HG03558 (cell line): ENCODE measurements around the gene LRMDA.

Source experiments
- ATAC-seq: cut with Tn5 transposase; IDR thresholded peaks from one replicate; pipeline ENCODE4 v1.9.1; 2021; ENCODE audit warnings: moderate number of reproducible peaks; ENCODE audit not compliant: unreplicated experiment; ENCODE audit errors: extremely low read depth

LRMDA gene

DNA sequence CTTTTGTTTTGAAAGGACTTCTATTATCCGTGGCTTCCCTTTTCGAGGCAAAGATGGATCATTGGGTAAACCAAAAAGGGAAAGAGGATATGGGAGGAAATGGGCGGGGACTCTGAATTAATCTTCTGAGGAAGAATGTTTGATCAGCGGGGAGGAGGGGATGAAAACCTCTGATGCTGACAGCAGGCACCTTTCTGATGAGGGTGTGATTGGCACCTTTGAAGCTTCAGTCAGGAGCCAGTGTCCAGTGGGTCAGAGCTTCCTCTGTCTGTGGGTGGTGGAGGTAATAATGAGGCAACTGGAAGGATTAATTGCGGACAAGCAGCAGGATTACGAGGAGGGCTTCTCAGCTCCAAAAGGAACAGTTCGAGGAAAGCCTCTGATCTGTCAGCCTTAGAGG is 877.6 kb downstream of the LRMDA start:
- ATAC-seq, result no peak

- no peak for ATAC-seq
Measured at GRCh38 chr10:76309741-76310587, 878.5 kb downstream of the LRMDA start.

DNA sequence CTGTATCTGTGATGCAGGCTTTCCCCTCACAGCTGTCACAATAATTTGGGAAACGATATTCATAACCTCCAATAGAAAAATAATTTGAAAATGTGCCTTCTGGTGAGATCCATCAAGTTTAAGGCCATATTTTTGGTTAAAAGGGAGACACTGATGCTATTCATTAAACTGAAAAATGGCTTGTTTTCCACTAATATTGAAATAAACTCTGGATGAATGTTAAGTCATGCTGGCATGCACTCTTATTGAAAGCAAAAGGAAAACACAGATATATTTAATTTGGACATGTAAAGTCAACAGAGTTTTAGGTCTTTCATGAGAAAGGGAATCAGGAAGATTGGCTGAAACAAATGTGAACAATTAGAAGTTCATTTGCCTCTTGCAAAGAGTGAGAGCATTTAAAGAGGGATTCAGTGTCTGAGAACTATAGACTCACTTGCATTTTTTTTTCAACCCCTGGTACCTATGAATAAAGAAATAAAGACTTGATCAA is 879.2 kb downstream of the LRMDA start:
- ATAC-seq, result no peak

DNA sequence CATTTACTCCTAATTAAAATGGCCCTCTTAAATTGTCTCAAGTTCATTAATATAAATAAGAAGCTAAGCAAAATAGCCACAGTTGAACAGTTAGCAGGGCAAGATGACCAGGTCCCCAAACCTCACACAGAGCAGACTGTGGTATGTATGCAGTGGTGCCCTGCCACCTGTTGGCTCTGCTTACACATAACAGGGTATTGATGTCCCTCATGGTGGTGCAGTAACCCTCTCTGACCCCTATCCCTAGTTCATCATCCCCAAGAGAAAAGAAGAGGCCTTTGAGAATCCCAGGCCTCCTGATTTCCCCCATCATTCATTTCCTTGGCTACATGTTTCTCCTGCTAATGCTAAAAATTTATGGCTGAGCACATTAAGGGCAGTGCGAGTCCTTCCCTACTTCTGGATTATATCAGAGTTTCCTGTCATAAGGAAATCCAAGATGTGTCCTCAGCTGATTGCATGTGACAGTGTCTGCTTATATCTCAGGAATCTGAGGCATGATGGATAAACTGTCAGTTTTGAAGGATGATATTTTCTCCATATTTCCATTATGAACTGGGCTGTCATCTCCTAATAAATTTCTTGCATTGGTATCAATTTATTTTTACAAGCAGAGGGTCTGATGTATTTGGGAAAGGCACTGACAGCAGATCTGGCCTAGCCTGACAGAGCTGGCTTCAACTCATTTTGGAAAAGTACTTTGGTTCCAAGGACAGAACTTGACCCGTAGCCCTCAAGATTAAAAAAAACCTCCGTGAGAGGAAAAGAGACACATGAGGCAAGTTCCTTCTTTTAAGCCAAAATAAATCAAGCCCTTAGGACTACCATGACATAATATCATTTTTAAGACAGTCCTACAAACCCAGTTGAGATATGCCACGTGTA is 880.6 kb downstream of the LRMDA start:
- ATAC-seq, result no peak

DNA sequence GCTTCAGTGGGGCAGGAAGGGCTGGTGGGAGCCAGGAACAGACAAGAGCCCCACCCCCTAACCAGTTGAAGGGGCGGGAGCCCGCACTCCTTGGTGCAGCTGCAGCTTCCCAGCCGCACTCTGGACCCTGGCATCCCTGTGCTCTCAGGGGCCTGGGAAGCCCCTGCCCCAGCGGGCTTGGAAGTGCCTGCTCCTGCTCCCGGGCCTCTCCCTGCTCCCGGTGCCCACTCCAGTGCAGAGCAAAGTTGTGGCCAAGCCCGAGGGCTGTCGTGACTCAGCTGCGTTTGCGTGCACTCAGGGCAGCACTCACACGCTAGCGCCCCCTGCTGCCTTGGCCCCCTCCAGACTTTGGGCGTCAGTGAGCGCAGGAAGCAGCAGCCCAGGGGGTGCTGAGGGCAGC is 883.8 kb downstream of the LRMDA start:
- ATAC-seq, result no peak

- ATAC-seq, result no peak
Measured at GRCh38 chr10:76316234-76316633, 884.8 kb downstream of the LRMDA start.

- no peak for ATAC-seq
Measured at GRCh38 chr10:76317078-76317477, 885.7 kb downstream of the LRMDA start.

DNA sequence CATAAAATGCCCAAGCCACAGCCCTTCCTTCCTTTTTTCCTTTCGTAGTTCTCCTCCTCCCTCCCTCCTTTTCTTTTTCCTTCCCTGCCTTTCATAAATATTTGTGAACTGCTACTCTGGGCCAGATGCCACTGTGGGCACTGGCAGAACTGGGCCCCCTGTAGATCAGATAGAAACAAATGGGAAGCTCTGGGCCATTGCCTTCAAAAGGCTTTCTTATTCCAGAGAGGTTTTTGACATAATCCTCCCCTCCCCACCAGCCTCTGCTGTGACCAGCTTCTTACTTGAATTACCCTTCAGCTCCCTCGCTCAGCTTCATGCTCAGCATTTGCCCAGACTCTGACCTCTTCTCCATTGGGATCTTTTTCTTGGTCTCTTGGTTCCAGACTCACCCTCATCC is 886.8 kb downstream of the LRMDA start:
- no peak for ATAC-seq

- ATAC-seq, result no peak
Measured at GRCh38 chr10:76319661-76320060, 888.2 kb downstream of the LRMDA start.

GRCh38 chr10:76324283-76324682 is 892.9 kb downstream of the LRMDA start:
- ATAC-seq, result no peak

DNA sequence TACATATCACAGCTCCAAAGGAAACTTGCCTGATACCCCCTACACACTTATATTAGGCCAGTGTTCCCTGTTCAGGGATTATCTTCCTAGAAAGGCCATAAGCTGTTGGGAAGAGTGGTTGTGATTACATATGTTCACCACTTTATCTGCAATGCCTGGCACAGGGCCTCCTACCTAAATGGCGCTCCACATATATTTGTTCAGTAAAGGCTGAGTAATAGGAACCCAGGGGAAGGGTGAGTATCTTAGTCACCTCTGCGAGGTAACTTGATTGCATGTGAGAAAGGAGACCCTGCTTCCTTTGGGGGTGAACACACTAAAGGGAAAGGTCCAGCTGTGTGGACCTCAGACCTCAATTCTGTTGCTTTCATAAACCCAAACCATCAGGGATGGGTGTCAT is 896.0 kb downstream of the LRMDA start:
- ATAC-seq, result no peak

- no peak for ATAC-seq
Measured at GRCh38 chr10:76328348-76328747, 896.9 kb downstream of the LRMDA start.

GRCh38 chr10:76329891-76330575 is 898.6 kb downstream of the LRMDA start:
- ATAC-seq, result no peak

- ATAC-seq, result no peak
Measured at GRCh38 chr10:76331742-76332141, 900.3 kb downstream of the LRMDA start.

- no peak for ATAC-seq
Measured at GRCh38 chr10:76333326-76333725, 901.9 kb downstream of the LRMDA start.

GRCh38 chr10:76333796-76334195 is 902.4 kb downstream of the LRMDA start:
- no peak for ATAC-seq

DNA sequence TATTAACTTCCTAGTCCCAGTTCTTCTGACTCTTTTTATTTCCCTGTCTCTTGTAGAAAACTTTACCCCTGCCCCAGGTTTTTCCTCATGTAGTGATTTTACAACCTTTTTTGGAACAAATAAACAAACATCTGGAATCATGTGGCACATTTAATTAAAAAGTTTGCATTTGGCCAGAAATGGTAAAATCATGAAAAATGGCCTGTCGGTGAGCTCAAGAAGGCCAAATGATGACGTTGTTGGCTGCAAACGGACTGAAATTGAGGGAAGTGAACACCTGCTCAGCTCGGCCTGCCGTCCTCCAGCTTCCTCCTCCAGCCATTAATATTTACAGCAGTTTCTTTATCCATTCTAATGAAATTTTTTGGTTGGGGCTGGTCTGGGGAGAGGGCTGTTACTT is 902.8 kb downstream of the LRMDA start:
- no peak for ATAC-seq

DNA sequence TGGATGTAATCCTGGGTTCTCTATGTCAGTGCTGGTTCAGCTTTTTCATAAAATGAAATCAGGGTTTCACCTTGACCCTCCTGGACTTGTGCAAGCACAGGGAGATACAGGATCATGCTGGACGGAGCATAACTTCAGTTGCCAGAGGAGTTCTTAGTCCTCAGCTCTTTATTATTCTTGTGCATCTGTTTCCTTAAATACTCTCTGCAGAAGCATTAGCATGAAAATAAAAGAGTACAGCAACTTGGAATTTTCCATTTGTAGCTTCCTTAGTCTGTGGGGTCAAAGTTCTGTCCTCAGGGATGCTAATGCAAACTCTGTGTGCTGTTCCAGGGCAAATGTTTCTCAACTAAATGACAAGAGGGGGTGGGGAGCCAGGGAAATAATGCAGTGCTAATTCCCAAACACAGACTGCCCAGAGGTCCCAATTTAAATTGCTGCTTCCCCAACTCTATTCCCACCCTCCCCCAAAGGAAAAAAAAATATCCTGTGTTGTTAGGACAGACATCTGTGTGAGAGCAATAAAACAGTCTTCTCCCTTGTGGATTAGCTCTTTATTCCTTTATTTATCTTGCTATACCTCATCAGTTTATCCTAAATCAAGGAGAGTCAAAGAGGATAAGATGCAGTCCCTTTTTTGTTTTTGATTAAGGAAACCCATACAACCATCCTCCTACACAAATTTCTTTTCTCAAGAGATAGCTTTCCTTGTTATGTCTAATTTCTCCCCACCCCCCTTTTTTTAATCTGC is 905.0 kb downstream of the LRMDA start:
- ATAC-seq, result no peak

DNA sequence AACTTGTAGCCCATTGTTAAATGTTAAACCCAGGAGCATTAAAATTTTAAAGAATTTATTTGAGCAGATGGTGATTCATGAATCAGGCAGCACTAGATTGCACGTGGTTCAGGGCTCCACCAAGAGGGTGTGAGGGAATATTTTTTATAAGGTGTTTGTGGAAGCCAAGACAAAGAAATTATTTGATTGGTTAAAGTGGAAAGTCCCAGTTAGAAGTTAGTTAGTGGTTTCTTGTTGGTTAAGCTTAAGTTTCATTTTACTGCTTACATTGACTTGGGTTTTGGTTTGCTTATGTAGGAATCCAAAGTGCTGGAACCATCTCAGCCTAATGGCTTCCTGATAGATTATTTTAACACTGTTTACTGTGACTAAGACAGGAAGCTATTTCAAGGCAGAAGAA is 906.2 kb downstream of the LRMDA start:
- no peak for ATAC-seq

DNA sequence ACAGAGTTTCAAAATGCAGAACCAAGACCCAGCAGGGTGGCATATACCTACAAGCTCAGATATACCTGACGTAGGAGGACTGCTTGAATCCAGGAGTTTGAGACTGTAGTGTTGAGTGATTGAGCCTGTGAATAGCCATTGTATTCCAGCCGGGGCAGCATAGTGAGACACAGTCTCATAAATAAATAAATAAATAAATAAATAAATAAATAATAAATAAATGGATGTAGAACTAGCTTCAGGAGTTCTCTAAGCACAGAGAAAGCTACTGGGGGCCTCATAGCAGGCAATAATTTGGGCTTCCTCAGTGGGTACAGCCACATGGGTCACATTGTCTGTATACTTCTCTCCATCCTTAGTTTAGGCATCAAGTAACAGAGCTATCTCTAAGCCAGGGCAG is 906.8 kb downstream of the LRMDA start:
- no peak for ATAC-seq
